Measurements from ENCODE around the gene FAM161B.
A peak's percentile ranks its signal among the peaks of the same experiment; 100 is the strongest.
"Not testable (repeated sequence)": the region's sequence is repeated elsewhere in the genome, so short reads cannot be mapped to it uniquely, and the experiment has no call there.

The FAM161B gene, protein sequence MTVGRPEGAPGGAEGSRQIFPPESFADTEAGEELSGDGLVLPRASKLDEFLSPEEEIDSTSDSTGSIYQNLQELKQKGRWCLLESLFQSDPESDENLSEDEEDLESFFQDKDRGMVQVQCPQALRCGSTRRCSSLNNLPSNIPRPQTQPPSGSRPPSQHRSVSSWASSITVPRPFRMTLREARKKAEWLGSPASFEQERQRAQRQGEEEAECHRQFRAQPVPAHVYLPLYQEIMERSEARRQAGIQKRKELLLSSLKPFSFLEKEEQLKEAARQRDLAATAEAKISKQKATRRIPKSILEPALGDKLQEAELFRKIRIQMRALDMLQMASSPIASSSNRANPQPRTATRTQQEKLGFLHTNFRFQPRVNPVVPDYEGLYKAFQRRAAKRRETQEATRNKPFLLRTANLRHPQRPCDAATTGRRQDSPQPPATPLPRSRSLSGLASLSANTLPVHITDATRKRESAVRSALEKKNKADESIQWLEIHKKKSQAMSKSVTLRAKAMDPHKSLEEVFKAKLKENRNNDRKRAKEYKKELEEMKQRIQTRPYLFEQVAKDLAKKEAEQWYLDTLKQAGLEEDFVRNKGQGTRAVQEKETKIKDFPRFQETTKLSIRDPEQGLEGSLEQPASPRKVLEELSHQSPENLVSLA

DNA sequence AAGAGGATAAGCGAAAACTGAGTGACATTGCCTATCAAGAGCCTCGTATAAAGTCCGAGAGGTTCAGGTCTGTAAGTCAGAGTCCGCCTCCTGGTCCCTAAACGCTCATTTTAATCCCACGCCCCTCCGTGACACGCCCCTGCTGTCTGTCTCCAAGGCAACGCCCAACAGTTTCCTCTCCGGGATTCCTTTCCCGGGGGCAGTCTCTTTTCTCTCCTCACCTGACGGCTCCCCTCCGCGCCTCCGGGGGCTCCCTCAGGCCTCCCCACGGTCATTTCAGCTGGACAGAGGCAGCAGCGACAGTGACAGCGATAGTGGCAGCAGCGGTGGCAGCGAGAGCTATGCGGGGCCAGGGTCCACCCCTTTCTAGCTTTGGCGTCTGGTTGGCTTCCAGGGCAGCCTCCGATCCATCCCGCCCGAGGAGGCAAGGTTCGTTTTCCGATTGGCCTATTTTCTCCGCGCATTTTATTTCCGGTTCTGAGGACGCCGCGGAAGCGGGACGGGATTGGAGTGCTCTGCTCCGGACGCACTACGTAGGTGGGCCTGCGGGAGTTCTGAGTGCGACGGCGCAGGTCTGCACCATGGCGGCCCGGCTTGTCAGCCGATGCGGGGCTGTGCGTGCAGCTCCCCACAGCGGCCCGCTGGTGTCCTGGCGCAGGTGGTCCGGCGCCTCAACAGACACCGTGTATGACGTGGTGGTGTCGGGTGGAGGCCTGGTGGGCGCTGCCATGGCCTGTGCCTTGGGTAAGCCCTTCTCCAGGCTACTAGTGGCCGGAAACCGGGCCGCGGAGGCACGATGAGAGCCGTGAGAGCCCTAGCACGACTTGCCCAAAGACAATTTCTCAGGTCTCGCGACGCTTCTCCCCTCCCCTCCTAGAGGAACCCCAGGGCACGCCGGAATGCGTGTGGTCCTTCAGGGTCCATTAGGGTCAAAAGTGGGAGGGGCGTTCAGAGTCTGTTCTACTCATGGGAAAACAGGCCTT lies at the start of gene FAM161B, which contains the start of gene COQ6:
Gene FAM161B, minus strand, starts transcription at position 343 of the 983 bp plus-strand sequence. Its CDS starts 68 bp downstream, at position 275.
Gene COQ6, plus strand, starts transcription at position 551 of the 983 bp plus-strand sequence. Its CDS starts 31 bp downstream, at position 582.
- DNase-seq = peak; percentile 97

DNA sequence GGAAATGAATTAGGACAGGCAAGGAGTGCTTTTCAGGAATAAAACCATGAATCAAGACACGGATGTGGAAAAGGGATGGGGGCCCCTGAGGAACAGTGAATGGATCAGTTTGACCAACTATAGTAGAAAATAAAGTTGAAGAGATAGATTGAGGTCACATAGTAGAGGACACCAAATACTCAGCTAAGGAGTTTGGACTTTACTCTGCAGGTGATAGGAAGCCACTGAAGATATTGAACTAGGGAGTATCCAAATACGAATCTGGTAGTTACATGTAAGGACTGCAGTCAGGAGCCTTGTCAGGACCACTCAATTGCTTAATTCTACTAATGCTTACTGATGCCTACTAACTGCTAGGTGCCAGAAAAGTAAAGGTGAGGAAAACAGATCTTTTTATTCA lies 48.8 kb upstream of the FAM161B start:
- DNase-seq = no peak

DNA sequence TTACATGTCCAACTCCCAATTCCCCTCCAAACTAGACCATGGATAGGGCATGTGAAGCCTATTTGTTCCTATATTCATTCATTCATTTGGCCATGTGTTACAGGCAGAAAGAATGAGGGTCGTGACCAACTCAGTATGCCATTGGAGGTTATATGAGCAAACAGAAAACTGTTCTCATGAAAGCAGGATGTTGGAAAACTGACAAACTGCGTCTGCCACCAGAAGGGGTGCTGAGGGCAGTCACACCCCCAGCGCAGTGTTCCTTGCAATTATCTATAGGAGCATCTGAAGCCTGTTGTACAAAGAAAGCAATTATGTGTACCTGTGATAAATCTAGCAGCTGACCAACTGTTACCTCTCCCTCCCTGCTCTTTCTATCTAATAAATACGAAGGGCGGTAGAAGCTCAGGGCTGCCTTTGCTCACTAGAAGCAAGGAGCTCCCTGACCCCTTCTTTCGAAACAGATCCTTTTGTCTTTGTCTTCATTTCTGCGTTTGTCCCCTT lies 48.1 kb upstream of the FAM161B start:
- no peak for DNase-seq

DNA sequence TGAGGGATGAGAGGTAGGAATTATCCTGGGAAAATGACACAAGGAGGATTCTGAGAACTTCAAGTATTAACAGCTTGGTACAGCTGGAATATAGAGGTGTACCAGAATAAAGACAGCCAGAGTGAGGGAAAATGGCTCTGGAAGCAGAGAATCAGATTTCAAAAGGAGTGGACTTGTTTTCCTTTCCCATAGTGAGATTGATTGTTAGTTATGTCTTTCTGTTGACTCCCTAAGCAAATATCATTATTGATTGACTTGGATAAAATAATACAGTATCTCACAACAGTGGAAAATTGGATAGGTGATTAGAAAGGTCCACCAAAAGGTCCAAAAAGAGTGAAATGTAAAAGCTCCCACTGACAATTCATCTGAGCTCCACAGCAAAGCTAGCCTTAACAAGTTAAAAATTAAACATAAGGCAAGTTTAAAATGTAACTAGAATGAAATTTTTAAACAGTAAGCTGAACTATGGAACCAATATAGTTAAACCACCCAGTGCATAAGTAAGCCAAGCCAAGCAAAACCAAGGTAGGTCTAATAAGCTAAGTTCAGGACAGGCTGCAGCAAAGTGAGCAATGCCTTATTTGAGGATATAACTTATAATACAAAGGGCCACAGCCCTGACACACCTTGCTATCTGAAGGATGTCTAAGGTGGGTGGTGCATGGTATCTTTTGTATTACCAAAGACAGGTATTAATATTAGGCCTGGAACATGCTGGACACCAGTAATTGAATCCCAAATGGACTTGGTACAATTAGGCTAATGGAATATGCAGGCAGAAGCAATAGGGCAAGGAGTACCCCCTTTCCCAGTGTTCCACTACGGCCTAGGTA lies 47.4 kb upstream of the FAM161B start:
- DNase-seq = no peak

DNA sequence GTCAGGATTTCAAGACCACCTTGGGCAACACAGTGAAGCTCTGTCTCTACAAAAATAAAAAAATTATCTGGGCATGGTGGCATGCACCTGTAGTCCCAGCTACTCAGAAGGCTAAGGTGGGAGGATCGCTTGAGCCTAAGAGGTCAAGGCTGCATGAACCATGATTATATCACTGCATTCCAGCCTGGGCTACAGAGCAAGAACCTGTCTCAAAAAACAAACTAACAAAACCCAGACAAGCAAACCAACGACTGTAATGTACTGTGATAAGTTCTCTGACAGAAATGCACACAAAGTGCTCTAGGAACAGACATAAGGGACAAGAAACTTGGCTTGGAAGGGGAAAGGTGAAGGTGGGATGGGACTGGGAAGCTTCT lies 46.8 kb upstream of the FAM161B start:
- no peak for DNase-seq

DNA sequence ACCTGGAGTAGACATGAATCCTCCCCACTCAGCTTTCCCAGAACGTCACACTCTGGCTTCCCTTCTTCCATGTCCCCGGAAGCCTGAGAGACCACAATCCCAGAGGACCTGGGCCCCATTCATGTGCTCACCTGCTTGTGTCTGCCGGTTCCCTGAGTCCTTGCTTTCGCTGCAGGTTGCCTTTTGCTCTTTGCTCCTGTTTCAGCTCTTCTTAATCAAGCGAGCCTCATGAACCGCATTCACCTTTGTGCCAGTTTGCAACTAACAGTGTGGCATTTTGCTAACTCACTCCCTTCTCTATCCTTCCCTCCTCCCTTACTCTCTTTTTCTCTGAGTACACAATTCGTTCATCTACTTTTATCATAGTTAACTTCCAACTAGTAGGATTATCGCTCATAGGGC lies 46.1 kb upstream of the FAM161B start:
- no peak for DNase-seq

DNA sequence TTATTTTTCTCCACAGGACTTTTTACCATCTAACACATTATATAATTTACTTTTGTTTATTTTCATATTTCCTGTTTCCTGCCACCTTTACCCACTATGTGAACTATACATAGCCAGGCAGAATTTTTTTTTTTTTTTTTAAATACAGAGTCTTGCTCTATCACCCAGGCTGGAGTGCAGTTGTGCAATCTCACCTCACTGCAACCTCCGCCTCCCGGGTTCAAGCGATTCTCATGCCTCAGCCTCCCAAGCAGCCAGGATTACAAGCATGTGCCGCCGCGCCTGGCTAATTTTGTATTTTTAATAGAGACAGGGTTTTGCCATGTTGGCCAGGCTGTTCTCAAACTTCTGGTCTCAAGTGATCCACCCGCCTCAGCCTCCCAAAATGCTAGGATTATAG lies 45.0 kb upstream of the FAM161B start:
- DNase-seq = not testable (repeated sequence)

DNA sequence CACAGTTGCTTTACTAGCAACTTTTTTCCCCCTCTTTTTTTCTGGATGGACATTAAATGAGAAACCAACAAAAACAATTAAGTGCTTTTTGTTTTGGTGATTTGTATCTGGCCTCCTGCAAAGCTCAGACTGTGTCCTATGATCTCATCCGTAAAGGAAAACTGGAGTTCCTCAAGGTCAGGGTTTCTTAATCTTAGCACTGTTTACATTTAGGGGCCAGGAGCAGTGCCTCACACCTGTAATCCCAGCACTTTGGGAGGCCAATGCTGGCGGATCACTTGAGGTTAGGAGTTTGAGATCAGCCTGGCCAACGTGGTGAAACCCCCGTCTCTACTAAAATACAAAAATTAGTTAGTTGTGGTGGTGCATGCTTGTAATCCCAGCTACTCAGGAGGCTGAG lies 41.2 kb upstream of the FAM161B start:
- no peak for DNase-seq

DNA sequence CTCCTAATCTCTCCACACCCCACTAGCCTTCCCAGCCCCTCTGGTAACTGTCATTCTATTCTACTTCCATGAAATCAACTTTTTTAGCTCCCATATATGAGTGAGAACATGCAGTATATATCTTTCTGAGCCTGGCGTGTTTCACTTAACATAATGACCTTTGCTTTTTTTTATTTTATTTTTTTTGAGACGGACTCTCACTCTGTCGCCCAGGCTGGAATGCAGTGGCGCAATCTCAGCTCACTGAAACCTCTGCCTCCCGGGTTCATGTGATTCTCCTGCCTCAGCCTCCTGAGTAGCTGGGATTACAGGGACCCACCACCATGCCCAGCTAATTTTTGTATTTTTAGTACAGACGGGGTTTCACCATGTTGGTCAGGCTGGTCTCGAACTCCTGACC lies 38.8 kb upstream of the FAM161B start:
- not testable (repeated sequence) for DNase-seq

DNA sequence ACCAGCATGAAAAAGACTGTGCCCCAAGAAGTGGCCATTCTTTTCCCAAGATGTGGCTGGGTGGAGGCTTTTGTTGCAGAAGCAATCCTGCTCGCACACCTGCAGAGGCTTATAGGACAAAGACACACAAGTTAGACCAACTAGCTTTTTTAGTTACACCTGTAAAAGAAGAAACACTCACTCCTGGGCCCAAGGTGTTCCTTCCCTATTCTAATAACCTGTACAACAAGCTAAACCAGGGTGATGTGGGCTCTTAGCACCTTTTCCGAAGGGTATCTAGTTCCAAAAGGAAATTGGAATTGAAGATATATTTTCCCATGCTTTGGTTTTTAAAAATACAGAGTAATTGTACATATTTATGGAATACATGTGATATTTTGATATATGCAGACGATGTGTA lies 38.2 kb upstream of the FAM161B start:
- DNase-seq = no peak

DNA sequence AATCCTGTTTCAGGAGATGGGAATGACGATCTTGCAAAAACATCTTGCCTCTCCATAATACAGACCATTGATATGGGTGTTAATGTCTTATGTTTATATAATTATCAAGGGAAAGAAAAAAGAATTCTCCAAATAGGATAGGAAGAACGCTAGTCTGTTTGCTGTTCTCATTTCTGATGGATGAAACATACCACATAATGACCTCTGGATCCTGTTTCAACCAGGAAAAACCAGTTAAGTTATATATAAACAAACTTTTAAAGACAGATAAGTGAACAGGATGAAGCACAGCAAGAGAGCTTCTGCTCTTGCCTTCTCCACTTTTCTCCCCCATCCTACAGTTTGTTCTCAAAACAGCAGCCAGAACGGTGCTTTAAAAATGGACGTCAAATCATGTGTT lies 28.0 kb upstream of the FAM161B start:
- DNase-seq = no peak

DNA sequence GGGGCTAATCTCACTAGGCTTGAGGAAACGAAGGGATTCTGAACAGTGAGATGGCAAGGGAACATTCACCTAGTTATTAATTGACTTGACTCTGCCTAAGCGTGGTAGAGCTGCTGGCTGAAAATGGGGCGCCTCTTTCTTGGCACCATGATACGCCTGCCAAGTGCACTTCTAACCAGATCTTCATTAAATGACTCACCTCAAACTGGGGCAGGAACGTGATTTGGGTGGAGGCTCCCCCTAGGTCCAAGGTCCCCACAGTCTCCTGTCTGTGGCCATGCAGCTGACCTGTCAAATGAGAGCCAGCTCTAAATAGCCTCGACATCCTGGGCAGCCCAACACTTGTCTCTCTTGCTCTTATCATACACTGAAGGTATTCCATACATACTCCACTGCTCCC lies 26.2 kb upstream of the FAM161B start:
- no peak for DNase-seq

DNA sequence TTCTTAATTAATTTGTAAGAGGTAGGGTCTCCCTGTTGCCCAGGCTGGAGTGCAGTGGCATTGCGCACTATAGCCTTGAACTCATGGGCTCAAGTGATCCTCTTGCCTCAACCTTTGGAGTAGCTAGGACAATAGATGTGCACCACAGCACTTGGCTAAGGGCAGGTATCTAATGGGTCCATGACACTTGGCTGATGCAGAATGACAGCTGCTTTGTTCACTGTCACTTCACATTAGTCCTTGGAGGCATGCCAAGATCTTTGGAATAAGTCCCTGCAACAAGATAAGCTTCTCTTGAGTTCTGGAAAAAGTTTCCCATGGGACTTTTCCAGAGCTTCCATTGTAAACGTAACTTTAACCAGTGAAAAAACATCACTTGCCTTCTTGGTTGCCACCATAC lies 23.6 kb upstream of the FAM161B start:
- DNase-seq = no peak

DNA sequence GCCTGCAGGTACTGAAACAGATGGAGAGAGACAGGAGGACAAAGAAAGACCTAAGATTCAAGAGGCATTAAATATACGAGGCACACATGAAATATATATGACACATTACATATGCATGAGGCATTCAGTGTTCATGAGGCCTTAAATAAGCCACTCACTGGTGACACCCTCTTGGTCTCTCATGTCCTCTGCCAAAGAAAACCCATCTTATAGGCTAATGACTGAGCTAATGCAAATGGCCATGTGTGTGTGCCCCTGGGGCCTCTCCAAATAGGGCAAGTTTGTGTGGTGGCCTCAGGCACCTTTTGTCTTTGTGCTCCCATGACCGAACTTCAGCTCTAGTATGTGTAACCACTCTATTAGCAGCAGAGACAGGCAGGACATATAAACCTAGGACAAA lies 19.0 kb upstream of the FAM161B start:
- DNase-seq = no peak

DNA sequence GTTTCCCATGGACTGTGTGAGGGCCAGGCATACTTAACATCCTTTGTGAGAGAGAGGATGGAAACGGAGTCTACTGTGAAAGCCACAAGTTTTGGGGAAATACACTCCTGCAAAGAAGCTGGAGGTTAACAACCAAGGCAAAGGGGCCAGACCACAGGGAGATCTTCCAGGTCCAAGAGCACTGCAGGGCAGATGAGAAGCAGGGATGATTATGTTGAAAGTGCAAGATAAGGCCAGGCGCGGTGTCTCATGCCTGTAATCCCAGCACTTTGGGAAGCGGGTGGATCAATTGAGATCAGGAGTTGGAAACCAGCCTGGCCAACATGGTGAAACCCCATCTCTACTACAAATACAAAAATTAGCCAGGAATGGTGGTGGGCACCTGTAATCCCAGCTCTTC lies 15.3 kb upstream of the FAM161B start:
- no peak for DNase-seq

DNA sequence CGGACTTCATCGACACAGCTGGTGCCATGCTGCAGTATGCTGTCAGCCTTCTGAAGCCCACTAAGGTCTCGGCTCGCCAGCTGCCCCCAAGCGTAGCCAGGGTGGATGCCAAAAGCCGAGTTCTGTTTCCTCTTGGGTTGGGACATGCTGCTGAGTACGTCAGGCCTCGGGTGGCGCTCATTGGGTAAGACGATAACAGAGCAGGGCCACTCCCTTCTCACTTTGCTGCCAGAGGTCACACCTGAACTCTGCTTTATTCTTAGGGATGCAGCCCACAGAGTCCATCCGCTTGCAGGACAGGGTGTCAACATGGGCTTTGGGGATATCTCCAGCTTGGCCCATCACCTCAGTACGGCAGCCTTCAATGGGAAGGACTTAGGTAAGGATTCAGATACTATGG lies 11.3 kb upstream of the FAM161B start:
- DNase-seq = no peak

DNA sequence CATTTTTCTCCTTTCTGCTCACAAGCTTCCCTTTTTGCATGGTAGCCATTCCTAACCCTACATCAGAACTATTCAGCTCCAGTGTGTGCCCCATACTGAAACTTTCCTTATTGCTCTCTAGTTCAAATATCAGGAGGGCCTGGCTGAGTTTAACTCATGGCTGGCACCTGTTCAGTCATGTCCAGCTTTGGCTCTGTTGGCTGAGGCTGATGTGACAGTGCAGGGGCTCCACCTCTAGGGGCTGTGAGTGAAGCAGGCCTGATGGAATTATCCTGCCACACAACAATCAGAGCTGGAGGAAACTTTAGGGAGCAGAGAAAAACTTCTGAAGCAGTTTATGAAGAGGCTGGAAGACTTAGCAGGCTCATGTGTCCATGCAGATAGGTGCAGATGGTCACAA lies 8.7 kb upstream of the FAM161B start:
- DNase-seq = no peak

DNA sequence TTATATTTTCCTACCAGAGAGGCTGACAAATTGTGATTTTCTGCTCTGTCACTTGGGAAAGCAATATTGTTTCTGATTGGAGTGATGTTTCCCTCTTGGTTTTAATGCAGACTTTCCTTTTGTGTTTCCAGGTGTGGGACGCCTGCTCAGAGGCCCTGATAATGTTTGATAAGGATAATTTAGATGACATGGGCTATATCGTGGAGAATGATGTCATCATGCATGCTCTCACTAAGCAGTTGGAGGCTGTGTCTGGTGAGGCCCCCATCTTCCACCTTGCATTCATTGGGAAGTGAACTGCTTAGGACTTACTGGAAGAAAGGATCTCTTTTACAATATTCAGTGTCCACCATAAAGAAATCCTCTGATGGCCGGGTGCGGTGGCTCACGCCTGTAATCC lies 5.8 kb upstream of the FAM161B start:
- DNase-seq = no peak

DNA sequence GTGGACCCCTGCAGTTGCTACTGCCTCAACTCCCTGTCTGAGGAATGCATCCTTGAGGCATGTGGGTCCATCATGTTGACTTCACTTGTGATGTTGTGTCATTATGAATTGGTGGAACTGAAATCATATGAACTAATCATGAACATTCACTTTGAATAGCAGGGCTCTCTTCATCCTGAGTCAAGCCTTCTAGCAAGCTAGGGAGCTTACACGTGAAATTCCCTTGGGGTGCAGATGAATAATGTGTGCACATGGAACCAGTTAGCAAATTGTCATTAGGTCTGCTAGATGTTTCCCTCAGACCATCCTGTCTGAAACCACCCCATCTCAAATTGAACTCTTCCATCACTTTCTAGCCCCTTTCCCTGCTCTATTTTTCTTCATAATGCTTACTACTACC lies 3.8 kb upstream of the FAM161B start:
- DNase-seq = no peak

DNA sequence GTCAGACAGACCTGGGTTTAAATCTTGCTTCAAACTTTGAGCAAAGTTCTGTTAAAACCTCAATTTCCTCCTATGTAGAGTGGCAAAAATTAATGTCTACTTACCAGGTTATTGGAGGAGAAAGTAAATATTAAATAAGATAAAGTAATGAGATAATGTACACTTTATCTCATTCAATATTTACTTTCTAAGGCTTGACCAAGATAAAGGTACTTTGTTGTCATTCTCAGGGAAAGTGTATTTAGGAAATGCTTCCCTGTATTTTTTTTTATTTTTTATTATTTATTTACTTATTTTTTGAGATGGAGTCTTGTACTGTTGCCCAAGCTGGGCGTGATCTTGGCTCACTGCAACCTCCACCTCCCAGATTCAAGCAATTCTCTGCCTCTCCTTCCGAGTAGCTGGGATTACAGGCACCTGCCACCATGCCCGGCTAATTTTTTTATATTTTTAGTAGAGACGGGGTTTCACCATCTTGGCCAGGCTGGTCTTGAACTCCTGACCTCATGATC lies 4.7 kb downstream of the FAM161B start:
- no peak for DNase-seq

DNA sequence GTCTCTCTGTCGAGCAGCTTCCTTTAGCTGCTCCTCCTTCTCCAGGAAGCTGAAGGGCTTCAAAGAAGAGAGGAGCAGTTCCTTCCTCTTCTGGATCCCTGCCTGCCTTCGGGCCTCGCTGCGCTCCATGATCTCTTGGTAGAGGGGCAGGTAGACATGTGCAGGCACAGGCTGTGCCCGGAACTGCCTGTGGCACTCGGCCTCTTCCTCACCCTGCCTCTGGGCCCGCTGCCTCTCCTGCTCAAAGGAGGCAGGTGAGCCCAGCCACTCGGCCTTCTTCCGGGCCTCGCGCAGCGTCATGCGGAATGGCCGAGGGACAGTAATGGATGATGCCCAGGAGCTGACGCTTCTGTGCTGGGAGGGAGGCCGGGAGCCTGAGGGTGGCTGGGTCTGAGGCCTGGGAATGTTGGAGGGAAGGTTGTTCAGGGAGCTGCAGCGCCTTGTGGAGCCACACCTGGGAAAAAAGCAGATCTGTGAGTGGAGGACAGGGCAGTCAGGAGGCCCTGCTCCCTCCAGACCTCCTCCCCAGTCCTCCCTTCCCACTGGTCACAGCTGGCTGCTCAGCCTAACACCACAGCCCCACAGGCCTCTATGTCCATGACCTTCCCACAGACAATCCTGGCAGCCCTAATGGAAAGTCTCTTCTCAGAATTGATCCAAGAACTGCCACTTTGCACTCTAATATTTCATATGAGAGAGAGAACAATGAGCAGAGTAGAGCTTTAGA lies 5.3 kb downstream of the FAM161B start:
- no peak for DNase-seq

All from suppressor macrophage treated with lipopolysaccharide for 4 hours (primary cell).